PFSK-1 (cell line): ENCODE measurements around the gene U2AF2.

Experiments used
- FOXP2 ChIP-seq: optimal IDR thresholded peaks from 2 replicates; pipeline ENCODE3; 2011; ENCODE audit warnings: borderline replicate concordance, control low read depth, inconsistent platforms; ENCODE audit not compliant: insufficient read depth; ENCODE audit errors: extremely low read length, extremely low read depth
- POLR2AphosphoS5 ChIP-seq: IDR thresholded peaks from 2 replicates; pipeline ENCODE4 v1.6.1; 2012; ENCODE audit warnings: low read depth, mild to moderate bottlenecking, control low read depth, low read length, moderate library complexity
- SIN3A ChIP-seq: IDR thresholded peaks from 2 replicates; pipeline ENCODE4 v1.6.1; 2012; ENCODE audit warnings: mild to moderate bottlenecking, low read length, moderate library complexity, borderline replicate concordance; ENCODE audit not compliant: insufficient read depth
- TF ChIP-seq, protein P1 (sequence below), 2 experiments: IDR thresholded peaks; 2 replicates each; pipeline versions ENCODE4 v1.6.1 to v1.8.0; 2011 to 2012; ENCODE audit warnings: low read depth in 2 of 2, low read length in 2 of 2, control low read depth in 1 of 2, inconsistent platforms in 1 of 2, mild to moderate bottlenecking in 1 of 2, moderate library complexity in 1 of 2; ENCODE audit not compliant: insufficient read depth in 1 of 2

DNA sequence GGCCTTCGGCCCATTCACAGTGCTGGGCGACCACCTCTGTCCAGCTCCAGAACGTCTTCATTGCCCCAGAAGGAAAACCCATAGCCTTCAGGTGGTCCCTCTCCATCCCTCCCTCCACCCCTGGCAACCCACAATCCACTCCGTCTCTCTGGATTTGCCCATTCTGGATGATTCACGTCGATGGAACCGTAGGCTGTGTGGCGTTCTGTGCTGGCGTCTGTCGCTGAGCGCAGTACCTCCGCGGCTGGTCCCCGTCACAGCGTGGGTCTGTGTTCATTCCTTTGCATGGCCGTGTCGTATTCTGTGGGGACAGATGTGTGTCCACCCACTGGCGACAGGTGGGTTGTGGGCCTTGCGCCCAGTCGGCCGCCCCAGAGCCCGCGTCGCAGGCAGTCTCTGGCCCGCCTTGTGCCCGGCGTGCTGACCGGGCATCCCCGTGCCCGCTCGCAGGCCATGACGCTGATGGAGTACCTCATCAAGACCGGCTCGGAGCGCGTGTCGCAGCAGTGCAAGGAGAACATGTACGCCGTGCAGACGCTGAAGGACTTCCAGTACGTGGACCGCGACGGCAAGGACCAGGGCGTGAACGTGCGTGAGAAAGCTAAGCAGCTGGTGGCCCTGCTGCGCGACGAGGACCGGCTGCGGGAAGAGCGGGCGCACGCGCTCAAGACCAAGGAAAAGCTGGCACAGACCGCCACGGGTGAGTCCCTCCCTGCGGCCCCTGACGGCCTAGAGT is 30.3 kb downstream of the U2AF2 start:
- TF ChIP-seq FOXP2, result no peak
- TF ChIP-seq POLR2AphosphoS5, result no peak
- TF ChIP-seq, protein P1, sequence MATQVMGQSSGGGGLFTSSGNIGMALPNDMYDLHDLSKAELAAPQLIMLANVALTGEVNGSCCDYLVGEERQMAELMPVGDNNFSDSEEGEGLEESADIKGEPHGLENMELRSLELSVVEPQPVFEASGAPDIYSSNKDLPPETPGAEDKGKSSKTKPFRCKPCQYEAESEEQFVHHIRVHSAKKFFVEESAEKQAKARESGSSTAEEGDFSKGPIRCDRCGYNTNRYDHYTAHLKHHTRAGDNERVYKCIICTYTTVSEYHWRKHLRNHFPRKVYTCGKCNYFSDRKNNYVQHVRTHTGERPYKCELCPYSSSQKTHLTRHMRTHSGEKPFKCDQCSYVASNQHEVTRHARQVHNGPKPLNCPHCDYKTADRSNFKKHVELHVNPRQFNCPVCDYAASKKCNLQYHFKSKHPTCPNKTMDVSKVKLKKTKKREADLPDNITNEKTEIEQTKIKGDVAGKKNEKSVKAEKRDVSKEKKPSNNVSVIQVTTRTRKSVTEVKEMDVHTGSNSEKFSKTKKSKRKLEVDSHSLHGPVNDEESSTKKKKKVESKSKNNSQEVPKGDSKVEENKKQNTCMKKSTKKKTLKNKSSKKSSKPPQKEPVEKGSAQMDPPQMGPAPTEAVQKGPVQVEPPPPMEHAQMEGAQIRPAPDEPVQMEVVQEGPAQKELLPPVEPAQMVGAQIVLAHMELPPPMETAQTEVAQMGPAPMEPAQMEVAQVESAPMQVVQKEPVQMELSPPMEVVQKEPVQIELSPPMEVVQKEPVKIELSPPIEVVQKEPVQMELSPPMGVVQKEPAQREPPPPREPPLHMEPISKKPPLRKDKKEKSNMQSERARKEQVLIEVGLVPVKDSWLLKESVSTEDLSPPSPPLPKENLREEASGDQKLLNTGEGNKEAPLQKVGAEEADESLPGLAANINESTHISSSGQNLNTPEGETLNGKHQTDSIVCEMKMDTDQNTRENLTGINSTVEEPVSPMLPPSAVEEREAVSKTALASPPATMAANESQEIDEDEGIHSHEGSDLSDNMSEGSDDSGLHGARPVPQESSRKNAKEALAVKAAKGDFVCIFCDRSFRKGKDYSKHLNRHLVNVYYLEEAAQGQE (IDR thresholded peaks at IDR 0.05; ENCODE audit: insufficient read depth in 1 of 2, low read depth in 2 of 2, low read length in 2 of 2), result no peak
- TF ChIP-seq SIN3A, result no peak
